Islet precursor cell (in vitro differentiated cells): ENCODE measurements around the gene LPCAT2.

Source experiments
- DNase-seq: peaks from one replicate; pipeline ENCODE4 v3.0.0-alpha.2; 2018

Gene LPCAT2

GRCh38 chr16:55505333-55506015 lies 3.4 kb upstream of the LPCAT2 start:
- no peak for DNase-seq

DNA sequence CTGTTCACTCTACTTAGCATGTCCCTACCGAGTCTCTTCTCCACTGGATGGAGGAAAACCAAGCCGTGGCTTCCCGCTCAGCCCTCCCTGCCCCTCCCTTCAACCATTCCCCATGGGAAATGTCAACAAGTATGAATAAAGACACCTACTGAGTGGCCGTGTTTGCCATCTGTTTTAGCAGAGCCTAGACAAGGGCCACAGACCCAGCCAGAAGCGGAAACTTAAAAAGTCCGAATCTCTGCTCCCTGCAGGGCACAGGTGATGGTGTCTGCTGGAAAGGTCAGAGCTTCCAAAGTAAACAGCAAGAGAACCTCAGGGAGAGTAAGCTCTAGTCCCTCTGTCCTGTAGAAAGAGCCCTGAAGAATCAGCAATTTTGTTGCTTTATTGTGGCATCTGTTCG lies 2.8 kb upstream of the LPCAT2 start:
- DNase-seq = no peak

- no peak for DNase-seq
These were observed 2.2 kb upstream of the LPCAT2 start for GRCh38 chr16:55506708-55507107.

DNA sequence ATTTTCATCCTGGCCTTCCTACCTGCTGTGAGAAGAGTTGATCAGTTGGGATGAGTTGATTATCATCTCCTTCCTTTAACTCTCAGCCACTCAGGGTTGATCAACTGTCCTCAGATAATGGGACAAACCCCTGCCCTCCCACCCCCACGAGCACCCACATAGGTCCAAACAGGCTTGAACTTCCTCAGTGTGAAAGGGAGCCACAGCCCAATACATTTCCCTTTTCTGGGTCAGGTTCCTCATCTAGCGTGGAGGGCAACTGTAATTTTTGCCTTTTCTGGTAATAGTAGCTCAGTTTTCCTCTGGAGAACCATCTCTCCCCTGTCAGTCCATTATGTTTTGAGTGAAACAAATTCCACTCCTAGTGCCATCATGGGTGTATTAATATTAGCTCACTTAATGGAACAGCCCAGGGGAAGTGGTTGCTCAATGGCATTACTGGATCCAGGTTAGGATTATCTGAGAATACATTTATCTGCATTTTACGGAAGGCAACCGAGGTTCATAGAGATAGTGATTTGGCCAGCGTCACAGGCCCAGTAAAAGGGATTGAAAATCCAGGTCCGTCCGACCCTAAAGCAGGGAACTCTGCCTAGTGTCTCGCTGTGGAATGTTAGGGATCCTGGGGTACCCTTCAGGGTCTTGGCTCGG lies 476 bp upstream of the LPCAT2 start:
- DNase-seq = no peak

GRCh38 chr16:55510185-55510805 lies 1.4 kb downstream of the LPCAT2 start:
- DNase-seq = no peak

DNA sequence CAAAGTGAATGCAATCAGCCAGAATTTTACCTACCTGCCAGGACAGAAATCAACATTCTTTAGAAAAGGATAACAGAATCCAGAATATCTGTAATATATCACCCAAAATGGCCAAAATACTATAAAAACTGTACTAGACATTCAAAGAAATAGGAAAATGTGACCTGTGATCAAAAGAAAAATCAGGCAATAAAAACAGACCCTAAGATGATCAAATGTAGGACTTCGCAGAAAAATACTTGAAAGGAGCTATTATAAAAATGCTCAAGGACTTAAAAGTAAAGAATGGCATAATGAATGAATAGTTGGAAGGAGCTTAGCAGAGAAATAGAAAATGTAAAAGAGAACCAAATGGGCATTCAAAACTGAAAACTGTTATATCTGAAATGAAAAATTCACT lies 4.1 kb downstream of the LPCAT2 start:
- no peak for DNase-seq

DNA sequence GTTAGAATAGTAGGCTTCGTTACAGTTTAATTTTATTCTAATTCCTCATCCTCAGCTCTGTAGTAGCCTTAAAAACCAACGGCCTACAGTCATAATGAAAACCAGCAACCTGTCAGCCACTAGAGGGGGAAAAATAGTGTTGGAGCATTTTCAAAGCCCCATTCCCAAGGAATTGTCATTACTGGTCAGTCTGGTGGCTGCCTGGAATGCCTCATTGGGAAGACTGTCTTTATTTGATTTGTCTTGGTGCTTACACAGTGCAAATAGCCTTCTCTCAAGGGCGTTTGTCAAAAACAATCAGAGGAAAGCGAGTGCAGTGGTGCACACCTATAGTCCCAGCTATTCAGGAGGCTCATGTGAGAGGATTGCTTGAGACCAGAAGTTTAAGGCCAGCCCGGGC lies 4.7 kb downstream of the LPCAT2 start:
- no peak for DNase-seq

DNA sequence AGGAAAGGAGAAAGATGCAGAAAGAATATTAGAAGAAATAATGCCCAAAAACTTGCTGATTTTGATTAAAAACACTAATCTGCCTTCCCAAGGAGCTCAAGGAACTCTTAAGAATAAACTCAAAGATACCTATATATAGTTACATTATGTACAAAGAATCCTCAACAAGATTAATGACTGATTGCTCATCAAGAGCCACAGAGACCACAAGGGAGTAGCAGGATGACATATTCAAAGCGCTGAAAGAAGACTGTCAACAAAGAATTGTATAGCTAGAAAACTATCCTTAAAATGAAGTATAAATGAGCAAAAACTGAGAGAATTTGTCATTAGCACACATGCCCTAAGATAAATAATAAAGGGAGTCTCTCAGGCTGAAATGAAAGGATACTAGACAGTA lies 6.2 kb downstream of the LPCAT2 start:
- no peak for DNase-seq

DNA sequence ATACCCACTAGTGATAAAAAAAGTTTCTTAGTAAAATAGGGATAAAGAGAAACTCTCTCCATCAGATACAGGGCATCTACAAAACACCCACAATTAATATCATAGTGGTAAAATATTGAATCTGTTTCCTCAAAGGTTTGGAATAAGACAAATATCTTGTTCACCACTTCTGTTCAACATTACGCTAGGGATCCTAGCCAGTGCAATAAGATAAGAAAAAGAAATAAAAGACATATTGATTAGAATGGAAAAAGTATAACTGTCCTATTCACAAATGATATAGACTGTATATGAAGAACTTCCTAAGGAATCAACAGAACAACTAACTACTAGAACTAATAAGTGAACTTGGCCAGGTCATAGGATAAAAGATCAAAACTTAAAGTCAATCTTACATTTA lies 12.9 kb downstream of the LPCAT2 start:
- DNase-seq = no peak

GRCh38 chr16:55526441-55526840 lies 17.6 kb downstream of the LPCAT2 start:
- no peak for DNase-seq

DNA sequence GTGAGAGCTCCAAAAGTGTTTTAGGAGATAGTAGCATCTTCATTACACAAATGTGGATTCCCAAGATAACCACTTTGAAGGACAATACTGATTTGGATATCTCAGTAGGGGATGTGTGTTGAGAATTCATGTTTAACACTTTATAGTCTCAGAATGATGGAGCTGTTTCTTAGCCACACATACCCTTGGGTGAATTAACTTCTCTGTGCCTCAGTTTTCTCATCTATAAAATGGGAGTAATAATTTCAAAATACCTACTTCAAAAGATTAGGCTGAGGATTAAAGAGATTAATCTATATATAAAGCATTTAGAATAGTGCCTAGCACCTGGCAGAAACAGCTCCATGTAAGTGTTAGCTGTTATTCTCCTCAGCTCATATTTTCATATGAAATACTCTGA lies 19.0 kb downstream of the LPCAT2 start:
- DNase-seq = no peak

DNA sequence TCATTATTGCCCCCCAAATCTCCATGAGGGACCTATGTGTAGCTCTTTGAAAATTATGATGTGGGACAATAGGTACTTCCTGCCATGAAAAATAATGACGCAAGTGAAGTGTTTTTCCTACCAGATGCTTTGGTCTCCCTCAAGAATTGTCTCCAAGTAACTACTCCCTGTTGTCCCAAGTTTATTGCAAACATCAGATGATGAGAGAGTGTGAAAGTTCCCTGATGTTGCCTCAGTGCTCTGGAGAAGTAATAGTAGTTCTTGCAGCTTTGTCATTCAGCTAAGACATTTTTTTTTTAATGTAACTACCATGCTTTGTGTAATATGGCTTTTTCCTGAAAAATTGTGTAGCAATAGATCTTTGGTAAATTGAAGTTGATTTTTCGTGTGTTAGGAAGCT lies 20.1 kb downstream of the LPCAT2 start:
- no peak for DNase-seq

DNA sequence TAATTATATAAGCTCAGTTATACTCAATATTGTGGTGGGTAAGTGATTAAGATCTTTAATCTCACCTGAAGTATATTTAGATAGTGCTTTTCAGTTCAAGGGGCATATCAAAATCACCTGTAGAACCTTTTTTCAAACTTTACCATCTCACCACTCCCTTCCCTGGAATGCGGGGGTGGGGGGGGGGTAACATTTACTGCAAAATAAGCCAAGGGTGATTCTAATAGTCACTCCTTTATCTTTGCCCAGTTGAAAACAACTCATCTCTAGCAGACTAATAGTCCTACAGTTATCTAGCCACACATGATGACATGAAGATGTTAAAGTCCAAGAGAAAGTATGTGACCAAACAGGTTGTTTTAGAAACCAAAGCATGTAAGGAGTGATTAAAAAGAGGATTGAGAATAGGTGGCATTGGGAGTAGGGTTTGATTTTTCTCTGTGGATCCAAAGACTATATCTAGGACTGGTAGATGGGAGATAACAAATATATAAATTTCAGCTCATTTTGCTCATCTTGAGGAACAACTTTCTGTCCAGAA lies 21.5 kb downstream of the LPCAT2 start:
- no peak for DNase-seq

DNA sequence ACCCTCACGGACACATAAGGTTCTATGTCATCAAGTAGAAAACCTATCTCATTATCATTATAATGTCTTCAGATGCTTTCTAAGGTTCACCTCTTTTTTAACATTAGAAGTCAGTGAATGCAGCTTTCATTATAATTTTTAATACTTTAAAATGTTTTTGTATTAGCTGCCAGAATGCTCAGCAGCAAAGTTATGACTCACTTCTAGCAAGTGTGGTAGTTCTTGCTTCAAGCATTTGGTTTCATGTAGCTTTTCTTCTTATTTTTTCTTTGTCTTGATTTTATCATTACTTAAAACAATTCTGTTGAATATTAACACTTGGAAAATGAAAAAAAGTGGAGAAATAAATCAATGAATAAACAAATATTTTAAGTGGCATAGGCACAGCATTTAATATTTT lies 23.4 kb downstream of the LPCAT2 start:
- no peak for DNase-seq

GRCh38 chr16:55534756-55535155 lies 25.9 kb downstream of the LPCAT2 start:
- DNase-seq = no peak

- DNase-seq = no peak
These were observed 30.2 kb downstream of the LPCAT2 start for GRCh38 chr16:55539049-55539448.

- DNase-seq = no peak
These were observed 30.6 kb downstream of the LPCAT2 start for GRCh38 chr16:55539488-55539887.

DNA sequence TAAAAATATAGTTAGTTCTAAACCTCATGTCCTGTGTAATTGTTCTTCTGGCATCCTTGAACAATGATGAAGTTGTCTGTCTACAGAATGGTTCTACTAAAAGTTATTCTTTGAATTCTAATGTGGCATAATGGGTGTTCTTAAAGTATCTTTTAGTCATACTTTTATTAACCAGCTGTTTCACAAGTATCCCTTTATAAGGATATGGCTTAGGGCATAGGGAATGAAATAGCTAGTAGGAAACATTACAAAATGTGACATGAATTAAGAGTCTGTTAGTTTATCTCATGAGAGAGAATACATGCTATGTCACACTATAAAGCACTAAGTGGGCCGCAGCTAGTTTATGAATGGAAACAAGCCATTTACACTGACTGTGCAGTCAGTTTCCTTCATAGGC lies 31.3 kb downstream of the LPCAT2 start:
- no peak for DNase-seq

- DNase-seq = no peak
These were observed 33.7 kb downstream of the LPCAT2 start for GRCh38 chr16:55542459-55543082.

DNA sequence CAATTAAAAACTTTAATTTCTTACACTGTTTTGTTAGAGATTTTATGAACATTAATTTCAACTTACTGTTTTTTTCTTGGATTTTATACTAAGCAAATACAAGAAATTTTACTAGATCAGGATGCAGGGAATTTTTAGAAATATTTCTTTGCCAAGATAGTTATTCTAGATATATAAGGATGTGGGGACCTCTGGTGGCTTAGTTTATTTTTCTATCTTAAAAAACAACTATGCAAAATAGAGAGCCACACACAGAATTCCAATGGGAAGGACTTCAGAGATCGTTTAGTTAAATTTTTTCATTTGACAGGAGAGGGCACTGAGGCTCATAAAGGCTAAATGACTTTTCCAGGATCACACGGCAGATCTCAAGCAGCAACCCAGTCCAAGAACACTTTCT lies 34.6 kb downstream of the LPCAT2 start:
- DNase-seq = no peak

DNA sequence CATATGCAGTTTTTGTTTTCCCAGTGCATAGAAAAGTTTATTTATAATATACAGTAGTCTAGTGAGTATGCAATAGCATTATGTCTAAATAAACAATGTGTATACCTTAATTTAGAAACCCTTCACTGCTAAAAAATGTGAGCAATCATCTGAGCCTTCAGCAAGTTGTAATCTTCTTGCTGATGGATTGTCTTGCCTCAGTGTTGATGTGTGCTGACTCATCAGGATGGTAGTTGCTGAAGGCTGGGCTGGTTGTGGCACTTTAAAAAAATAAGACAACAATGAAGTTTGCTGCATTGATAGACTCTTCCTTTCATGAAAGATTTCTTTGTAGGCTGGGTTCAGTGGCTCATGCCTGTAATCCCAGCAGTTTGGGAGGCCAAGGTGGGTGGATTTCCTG lies 43.7 kb downstream of the LPCAT2 start:
- DNase-seq = peak; percentile 71

DNA sequence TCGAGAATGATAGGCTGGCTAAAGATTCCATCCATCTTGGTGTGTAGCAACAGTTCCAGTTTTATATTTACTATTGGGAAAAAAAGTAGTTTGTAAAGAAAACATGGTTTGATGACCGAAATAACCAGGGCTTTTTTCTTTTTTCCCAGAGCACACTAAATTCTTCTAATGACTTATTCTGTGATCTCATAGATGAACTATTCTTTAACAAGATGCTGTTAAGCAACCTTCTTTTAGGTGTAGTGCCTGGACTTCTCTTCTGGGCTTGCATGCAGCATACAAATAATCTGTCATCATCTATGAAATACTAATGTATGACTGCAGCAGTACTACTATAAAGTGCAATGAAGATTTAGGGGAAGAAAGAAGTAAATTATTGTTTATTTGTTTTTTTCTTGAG lies 46.6 kb downstream of the LPCAT2 start:
- DNase-seq = no peak

- no peak for DNase-seq
These were observed 48.3 kb downstream of the LPCAT2 start for GRCh38 chr16:55557186-55557585.

DNA sequence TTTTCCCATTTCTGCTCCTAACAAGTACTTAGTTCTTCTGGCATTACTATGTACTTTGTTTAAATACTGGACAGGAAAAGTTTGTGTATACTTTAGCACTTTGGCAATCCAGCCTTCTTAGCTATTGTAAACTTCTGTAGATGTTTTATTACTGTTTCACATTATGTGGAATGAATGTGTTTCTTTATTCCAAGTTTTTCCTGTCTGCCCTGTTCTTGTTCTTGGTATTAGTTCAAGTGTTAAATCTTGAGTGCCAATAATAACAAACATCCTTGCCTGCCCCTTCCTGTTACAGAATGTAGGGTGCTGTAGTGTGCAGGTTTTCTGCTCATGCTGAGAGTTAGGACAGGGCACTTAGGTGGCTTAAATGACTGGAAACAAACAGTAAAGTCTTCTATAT lies 50.4 kb downstream of the LPCAT2 start:
- DNase-seq = no peak
